H4 (cell line): Measurements from ENCODE around the gene TMEM40. TPM values are rescaled to one million over a fixed set of nuclear protein-coding genes. Genes with fewer than 3 reads are reported as not detected.
"Not testable (repeated sequence)": the region's sequence is repeated elsewhere in the genome, so short reads cannot be mapped to it uniquely, and the experiment has no call there.

Experiments used
- DNase-seq: peaks from one replicate; pipeline ENCODE4 v3.0.0-alpha.2; 2015; ENCODE audit warnings: low spot score
- total RNA-seq: library from RNA; depleted of rRNA; stranded (reverse); fragments of >200 nt; shearing (Covaris generic); gene quantifications from 2 replicates; pipeline ENCODE4 v1.2.3, GENCODE V29; 2014; rRNA removed

TMEM40 gene
- total RNA-seq, result 0.10 TPM in 1 of 2 replicates, not detected in the other

- DNase-seq, result no peak
Measured at GRCh38 chr3:12759097-12759679, at the start of gene TMEM40. Gene TMEM40 (minus strand): TSS chr3:12759259. CDS start chr3:12749832, 9,427 bp downstream.

GRCh38 chr3:12808587-12808986 lies 49.5 kb upstream of the TMEM40 start:
- no peak for DNase-seq

- no peak for DNase-seq
Measured at GRCh38 chr3:12807601-12808359, 48.7 kb upstream of the TMEM40 start.

- no peak for DNase-seq
Measured at GRCh38 chr3:12807066-12807465, 48.0 kb upstream of the TMEM40 start.

- DNase-seq, result no peak
Measured at GRCh38 chr3:12803371-12803770, 44.3 kb upstream of the TMEM40 start.

- DNase-seq, result no peak
Measured at GRCh38 chr3:12799525-12800440, 40.7 kb upstream of the TMEM40 start.

GRCh38 chr3:12798559-12799179 lies 39.6 kb upstream of the TMEM40 start:
- no peak for DNase-seq

- no peak for DNase-seq
Measured at GRCh38 chr3:12797892-12798558, 39.0 kb upstream of the TMEM40 start.

GRCh38 chr3:12797124-12797891 lies 38.2 kb upstream of the TMEM40 start:
- DNase-seq, result no peak

GRCh38 chr3:12796171-12797123 lies 37.4 kb upstream of the TMEM40 start, which contains the start of gene CAND2:
Gene CAND2 (plus strand): TSS chr3:12796680. CDS start chr3:12796721, 41 bp downstream.
- no peak for DNase-seq

GRCh38 chr3:12793701-12794100 lies 34.6 kb upstream of the TMEM40 start:
- no peak for DNase-seq

- DNase-seq, result no peak
Measured at GRCh38 chr3:12791430-12791829, 32.4 kb upstream of the TMEM40 start.

- not testable (repeated sequence) for DNase-seq
Measured at GRCh38 chr3:12787967-12788690, 29.1 kb upstream of the TMEM40 start.

GRCh38 chr3:12787346-12787745 lies 28.3 kb upstream of the TMEM40 start:
- DNase-seq, result not testable (repeated sequence)

GRCh38 chr3:12785096-12785495 lies 26.0 kb upstream of the TMEM40 start:
- no peak for DNase-seq

GRCh38 chr3:12782172-12782815 lies 23.2 kb upstream of the TMEM40 start:
- DNase-seq, result peak; percentile 64

- DNase-seq, result no peak
Measured at GRCh38 chr3:12780751-12781150, 21.7 kb upstream of the TMEM40 start.

GRCh38 chr3:12777171-12777570 lies 18.1 kb upstream of the TMEM40 start:
- DNase-seq, result no peak
